Measurements from ENCODE around the gene ALK.
"Not testable (repeated sequence)": the region's sequence is repeated elsewhere in the genome, so short reads cannot be mapped to it uniquely, and the experiment has no call there.

ALK gene

GRCh38 chr2:29273004-29273684 is 648.2 kb downstream of the ALK start:
- no peak for DNase-seq (ENCODE audit: low read depth)

DNA sequence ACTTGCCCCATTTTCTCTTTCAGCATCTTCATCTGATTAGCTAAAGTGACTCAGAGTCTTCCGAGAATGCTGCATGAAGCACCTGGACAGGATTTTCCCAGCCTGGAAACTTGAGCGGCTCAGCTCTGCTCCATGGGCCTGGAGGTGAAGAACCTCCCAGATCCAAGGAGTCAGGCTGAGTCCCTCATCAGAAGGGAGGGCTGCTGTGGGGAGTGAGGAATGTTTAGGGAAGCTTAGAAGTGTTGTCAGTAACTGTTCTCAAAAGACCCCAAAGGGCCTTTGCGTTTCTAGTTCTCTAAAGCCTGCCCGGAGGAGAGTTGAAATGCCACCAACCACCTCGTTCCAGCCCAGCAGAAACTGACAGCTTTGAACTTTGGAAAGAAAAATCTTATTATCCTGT is 649.1 kb downstream of the ALK start:
- no peak for DNase-seq (ENCODE audit: low read depth)

DNA sequence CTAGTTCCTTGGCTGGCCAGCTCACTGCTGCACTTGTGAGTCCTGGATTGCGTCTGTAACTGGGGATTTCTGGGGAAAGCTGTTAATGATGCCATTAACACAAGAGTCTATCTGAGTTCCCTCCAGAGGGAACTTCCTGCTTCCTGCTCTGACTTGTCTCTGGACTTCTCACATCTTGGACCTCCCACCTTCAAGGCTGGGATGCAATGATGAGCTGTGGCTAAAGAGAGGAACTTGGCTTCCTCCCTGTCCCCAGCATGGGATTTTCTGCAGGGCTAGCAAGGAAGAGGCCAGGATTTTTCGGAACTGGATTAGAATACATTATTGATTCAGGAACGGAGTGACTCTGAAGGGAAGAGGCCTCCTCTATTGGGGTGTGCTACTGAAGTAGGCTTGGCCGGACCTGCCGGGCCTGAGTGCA is 650.7 kb downstream of the ALK start:
- no peak for DNase-seq (ENCODE audit: low read depth)

GRCh38 chr2:29269765-29270109 is 651.6 kb downstream of the ALK start:
- no peak for DNase-seq (ENCODE audit: low read depth)

- no peak for DNase-seq (ENCODE audit: low read depth)
These were observed 652.2 kb downstream of the ALK start for GRCh38 chr2:29269095-29269764.

DNA sequence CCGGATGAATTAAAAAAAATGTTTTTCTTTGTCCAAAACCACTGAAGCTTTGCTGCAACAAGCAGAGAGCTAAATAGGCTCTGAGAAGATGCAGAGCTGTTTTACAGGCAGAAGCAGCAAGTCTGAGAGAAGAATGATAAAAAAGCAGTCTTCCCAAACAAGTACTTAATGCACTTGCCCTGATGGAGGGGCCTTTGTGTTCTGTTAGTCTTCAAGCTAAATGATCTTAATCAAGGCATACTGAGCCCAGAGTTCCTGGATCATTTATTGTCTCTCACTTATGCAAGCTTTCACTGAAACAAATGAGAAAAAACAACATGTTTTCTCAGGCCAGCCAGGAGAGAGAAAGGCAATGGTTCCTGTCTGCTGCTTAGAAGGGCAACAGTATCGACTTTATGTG is 653.7 kb downstream of the ALK start:
- no peak for DNase-seq (ENCODE audit: low read depth)

DNA sequence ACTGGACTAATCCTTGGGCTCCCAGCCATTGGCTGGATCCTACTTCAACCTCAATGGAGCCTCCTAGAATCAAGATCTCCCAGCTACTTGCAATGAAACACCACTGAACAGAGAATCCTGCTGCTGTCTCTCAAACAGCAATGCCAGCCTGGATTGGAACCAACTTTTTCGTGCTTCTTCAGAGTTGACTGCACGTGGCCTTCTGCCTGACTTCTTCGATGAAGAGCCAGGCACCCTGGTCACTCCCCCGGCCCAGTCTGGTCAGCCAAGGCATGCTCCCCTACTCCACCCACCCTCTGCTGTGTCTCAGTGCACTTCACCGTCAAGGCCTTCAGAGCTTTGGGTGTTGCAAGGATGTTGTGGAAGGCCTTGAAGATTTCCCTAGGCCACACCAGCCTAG is 657.5 kb downstream of the ALK start:
- DNase-seq (ENCODE audit: low read depth): no peak

- no peak for DNase-seq (ENCODE audit: low read depth)
These were observed 658.6 kb downstream of the ALK start for GRCh38 chr2:29262681-29263260.

DNA sequence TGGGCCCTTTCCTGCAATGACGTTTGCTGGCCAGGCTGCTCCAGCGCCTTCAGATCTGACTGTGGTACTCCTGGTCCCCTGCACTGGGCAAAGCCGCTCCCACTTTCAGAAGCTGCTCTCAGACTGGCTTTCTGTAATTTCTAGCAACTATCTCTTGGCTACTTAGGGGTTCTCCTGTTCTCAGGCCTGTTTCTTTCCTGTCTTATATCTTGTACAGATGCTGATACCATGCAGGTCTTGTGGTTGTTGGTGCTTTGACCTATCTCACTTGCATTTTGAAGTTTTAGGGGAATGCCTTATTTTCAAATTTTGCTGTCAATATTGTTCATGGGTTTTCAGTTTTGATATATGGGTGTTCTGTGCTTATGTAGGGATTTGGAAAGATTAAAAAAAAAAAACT is 660.4 kb downstream of the ALK start:
- DNase-seq (ENCODE audit: low read depth): no peak

DNA sequence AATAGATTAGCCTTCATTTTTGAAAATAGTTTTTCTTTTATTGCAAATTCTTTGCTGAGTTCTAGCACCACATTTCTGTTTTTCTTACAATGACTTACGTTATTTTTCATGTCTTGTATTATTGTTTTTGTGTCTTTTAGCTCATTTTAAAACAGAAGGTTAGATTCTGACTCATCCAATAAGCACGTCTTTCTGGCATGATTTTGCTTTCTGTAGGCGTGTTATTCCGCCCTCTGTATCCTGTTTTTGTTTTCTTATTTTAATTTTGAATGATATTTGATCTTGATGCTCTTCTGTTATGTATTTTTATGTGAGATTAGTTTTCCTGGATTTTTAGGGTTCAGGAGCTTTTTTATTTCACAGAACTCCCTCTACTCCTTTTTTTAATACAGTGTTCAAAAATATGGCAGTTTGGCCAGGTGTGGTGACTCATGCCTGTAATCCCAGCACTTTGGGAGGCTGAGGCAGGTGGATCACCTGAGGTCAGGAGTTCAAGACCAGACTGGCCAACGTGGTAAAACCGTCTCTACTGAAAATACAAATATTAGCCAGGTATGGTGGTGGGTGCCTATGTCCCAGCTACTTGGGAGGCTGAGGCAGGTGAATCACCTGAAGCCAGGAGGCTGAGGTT is 661.1 kb downstream of the ALK start:
- peak; percentile 2 for DNase-seq (ENCODE audit: low read depth)

- DNase-seq (ENCODE audit: low read depth): no peak
These were observed 662.2 kb downstream of the ALK start for GRCh38 chr2:29259221-29259620.

GRCh38 chr2:29255004-29255403 is 666.4 kb downstream of the ALK start:
- no peak for DNase-seq (ENCODE audit: low read depth)

GRCh38 chr2:29253495-29254275 is 667.7 kb downstream of the ALK start:
- not testable (repeated sequence) for DNase-seq (ENCODE audit: low read depth)

DNA sequence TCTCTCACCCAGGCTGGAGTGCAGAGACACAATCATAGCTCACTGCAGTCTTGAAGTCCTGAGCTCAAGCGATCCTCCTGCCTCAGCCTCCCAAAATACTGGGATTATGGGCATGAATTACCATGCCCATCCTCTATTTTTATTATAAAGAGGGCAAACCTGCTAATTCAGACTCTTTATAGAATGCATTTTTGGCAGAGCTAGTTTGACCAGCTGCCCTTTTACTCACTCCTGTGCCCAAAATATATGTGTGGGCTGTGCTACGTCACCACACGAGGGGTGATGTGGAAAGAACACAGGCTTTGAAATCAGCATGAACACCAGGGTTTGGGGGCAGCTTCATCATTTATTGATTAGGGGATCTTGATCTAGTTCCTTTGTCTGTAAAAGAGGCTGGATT is 668.4 kb downstream of the ALK start:
- DNase-seq (ENCODE audit: low read depth): no peak

DNA sequence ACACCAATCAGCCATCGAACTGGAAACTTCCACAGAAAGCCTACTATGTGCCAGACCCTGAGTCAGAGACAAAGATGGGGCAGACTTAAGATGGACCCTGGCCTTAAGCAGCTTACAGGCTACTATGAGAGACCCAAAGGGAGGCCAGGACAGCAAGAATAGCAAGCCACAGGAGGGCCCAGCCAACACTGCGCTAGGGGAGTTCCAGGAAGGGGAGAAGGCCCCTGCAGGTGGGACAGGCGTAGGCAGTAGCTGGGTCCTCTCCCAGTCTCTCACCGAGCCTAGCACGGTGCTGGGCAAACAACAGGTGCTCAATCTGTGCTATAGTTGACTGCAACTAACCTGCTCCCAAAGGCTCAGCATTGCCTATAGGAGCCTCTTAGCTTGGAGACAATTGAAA is 670.0 kb downstream of the ALK start:
- no peak for DNase-seq (ENCODE audit: low read depth)

DNA sequence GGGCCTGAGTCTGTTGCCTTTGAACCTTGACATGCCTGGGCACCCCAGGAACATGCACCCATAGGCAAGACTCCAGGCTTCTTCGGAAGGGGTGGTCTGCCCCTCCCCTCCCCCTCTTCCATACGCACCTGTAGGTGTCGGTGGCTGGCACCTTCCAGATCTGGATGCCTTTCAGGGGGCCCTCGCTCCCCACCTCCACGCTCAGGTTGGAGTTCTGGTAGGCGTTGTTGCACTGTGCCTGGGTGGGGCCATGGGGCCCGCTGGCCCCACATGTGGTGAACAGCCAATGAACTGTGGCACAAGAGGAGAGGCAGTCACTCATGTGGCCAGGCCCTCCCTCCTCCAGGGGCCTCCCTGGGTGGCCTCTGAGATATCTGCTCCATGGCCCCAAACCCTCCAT is 670.4 kb downstream of the ALK start:
- no peak for DNase-seq (ENCODE audit: low read depth)

- DNase-seq (ENCODE audit: low read depth): no peak
These were observed 671.6 kb downstream of the ALK start for GRCh38 chr2:29249666-29250253.

DNA sequence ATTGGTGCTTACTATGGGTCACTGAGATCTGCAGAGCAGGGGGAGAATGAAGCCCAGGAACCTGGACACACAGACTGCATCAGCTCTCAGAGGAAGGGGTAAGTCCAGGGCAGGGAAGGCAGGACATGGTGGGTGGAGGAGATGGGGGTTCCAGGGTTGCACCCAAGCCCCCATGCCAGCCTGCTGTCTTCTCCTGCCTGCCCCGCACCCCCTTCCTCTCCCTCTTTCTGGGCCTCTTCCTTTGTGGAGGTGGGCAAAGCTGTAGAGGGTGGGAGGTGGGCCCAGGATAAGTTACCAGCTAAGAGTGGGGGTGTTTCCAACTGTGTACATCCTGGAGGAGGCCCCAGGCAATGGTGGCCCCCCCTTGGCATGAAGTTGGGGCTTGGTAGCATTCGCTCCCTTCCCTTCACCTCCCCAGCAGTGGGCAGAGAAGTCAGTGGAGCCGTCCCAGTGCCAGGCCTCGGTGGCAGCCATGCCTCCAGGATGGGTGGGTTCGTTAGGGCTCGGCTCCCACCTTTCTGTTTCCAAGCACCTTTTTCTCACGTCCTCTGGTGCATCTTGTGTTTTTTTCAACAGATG is 674.0 kb downstream of the ALK start:
- DNase-seq (ENCODE audit: low read depth): no peak

DNA sequence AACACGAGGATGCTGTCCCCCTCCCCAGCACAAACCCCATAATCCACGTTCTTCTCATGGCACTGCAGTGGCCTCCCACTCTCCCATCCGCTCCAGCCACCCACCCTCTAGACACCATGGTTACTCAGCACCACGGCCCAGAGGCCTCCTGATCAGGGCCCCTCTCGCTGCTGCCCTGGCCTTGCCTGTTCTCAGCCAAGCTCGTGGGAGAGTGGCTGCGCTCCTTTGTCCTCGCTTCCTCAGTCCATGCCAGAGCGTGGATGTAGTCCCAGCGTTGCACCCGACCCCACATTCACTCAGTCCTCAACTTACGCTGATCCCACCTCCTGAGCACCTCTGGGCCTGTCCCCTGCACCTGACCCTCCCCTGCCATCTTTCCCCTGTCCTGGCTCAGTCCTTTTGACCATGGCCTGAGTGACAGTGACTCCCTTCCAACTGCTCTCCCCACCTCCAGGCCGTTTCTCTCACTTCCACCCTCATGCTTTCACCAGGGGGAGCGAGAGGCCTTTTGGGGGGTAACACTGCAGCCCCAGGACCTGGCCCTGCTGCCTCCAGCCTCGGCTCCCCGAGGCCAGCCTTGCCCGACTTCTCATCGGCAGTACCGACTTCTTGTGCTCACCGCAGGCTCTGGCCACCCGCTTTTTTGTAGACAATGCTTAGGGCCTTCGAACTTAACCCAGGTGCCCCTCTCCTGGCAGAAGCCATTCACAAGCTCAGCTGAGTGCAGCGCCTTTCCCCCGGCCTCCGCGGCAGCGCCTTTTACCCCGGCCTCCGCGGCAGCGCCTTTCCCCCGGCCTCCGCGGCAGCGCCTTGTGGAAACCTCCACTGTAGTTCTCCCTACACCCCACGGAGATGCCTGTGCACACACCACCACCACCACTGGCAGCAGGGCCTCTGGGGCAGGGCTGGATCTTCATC is 674.7 kb downstream of the ALK start:
- no peak for DNase-seq (ENCODE audit: low read depth)

- DNase-seq (ENCODE audit: low read depth): no peak
These were observed 675.5 kb downstream of the ALK start for GRCh38 chr2:29245742-29246382.

Measured in stromal cell of bone marrow (primary cell).